ENCODE data around the gene RHEB.

Gene RHEB

GRCh38 chr7:151431768-151432311 is 87.9 kb downstream of the RHEB start:
- no peak for DNase-seq (ENCODE audit: low spot score)

- no peak for DNase-seq (ENCODE audit: low spot score)
These were observed 88.4 kb downstream of the RHEB start for GRCh38 chr7:151431281-151431767.

- DNase-seq (ENCODE audit: low spot score), result no peak
These were observed 89.1 kb downstream of the RHEB start for GRCh38 chr7:151430391-151431205.

DNA sequence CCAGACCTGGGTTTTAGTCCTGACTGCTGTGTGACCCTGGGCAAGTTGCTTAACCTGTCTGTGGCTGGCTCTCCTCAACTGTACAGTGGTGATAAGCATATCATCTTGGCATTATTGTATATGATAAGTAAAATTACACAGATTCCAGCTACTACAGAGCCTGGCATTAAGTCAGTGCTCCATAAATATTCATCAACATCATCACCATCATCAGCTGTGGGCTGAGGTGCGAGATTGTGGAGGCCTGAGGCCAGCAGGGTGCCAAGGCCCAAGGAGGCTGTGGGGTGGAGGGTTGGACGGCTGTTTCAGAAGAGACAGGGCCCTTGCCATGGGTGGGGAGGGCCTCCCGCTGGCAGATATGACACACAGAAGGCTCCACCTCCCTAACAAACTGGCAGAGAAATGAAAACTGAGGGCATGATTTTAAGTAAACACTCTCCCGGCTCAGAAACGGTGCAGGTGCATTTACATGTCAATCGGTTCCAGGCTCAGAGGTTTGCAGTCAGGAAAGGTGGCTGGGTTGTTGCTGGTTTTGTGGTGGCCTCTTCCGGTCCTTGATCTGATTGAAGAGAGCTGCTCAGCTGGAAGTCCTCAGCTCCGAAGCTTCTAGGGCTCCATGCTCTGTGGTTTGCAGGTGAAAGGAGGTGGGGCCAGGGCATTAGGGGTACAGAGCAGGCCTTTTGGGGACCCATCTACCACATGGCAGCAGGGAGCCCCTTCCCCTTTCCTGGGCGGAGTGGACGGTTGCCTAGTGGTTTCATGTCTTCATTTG is 89.9 kb downstream of the RHEB start:
- no peak for DNase-seq (ENCODE audit: low spot score)

DNA sequence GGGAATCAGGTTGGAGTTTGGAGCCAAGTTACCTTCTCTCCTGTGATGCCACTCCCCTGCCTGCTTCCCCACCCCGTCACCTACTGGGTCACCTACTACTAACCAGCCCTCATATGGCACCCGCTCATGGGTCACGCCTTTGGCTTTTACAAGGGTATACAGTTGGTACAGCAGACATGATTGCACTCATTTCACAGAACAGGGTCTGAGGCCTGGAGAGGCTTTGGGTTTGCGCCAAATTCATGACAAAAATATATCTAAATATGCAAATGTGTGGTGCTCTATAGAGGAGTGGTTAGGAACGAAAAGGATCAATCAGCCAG is 90.5 kb downstream of the RHEB start:
- DNase-seq (ENCODE audit: low spot score), result no peak

DNA sequence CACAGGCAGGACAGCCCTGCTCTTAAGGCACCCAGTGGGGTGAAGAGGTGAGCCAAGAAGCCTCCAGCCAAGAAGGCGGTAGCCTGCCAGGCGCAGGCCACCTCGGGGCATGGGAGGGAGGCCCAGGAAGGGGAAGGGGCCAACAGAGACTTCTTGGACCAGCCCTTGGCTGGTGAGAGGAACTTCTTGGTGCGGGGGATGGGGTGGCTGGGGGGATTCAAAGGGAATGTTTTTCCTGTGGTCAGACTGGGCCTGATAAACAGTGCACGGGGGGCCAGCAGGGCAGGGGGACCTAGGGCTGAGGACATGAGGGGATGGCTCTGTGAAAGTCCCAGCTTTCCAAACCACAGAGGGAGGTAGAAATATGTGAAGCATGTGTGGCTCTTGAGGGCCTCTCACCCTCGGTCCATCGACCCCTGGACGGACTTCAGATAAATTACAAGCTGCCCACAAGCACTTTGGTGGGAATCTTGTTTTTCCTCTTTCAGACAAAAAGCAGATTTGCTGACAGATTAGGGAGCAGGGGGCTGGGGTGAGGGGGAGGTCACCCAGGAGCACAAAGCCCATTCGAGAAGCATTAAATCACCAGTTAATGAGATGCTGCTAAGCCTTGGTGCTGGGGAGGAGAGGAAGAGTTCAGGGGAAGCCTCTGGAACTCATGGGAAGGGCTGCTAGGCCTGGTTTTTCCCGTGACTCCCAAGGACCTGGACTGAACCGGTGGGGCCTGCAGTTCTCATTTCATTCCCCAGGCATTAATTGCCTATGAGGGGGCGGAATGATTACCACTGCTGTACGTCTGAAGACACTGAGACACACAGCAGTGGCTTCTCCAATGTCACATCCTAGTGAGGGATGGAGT is 91.1 kb downstream of the RHEB start:
- DNase-seq (ENCODE audit: low spot score), result peak; percentile 48

GRCh38 chr7:151427705-151428377 is 91.9 kb downstream of the RHEB start:
- DNase-seq (ENCODE audit: low spot score), result no peak

DNA sequence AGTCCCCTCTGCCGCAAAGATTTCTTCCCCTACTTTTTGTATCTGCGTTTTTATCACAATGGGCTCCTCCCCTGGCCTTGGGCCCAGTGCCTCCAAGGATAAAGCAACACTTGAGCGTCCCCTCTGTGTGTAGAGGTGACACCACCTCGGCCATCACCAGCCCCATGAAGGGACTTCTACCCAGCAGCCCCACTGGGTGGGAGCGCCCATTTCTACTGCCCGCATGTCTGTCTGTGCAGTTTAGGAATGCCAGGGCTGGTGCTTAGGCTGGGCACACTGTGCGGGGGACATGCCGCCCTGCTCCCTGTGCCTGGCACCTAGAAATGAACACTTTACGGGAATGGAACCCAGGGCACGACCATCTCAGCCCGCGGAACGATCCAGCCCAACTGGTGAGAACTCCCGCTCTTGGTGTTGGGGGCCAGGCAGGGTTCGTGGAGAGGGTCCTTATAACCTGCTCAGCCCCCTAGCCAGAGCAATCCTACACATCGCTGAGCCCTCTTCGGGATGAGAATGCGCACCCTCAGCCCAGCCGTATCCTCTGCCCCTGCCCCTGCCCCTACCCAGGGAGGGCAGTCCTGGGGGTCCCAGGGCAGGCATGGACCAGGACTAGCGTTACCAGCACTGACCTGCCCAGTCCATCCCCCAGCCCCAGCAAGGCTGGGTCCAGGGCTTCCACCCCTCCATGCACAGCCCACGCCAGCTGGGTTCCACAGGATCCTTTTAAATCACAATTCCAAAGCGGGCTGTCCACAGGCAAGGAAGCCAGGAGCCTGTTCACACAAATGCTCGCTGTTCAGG is 92.6 kb downstream of the RHEB start:
- DNase-seq (ENCODE audit: low spot score), result no peak

- no peak for DNase-seq (ENCODE audit: low spot score)
These were observed 93.2 kb downstream of the RHEB start for GRCh38 chr7:151426441-151426903.

DNA sequence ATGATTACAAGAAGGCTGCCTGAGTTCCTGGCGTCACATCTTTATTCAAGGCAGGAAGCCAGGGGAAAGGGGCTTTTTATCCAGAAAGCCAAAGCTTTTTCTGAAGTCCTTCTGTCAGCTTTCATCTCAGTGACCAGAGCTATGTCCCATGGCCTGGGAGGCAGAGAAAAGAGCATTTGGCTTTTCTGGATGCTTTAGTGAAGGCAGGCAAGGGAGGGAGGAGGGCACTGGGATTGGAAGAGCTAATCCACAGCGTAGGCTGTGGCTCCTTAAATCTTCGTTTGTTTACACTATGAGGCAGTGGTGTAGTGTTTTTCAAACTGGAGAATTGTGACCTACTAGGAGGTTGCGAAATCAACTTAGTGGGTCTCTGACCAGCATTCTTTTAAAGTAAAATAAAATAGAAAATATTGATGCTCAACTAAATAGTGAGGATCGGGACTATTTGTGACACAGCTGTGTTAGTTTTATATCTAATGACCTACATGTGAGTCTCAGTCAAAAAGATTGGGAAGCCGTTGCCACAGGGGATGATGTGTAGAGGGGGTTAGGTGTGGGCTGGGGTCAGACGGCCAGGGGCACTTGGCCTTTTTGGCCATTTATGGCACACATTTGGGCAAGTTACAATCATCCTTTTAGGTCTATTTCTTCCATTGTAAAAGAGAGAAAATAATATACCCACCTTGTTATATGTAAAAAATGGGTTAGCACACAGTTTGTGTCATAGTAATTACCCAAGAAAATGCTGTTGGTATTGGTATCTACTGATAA is 93.8 kb downstream of the RHEB start:
- no peak for DNase-seq (ENCODE audit: low spot score)

DNA sequence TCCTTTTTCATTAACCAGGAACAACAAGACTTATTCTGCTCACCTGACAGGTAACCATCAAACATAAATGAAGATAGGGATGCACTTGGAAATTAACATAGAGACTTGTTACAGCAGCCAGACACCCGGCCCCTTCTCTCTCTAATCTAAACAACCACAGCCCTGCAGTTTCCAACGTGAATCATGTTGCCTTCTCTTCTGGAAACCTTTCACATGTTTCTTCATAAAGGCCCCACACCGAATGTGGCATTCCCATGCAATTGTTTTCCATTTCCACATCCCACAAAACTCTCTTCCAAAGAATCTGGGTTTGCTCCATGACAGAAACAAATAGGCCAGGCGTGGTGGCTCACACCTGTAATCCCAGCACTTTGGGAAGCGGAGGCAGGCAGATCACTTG is 94.9 kb downstream of the RHEB start:
- no peak for DNase-seq (ENCODE audit: low spot score)

DNA sequence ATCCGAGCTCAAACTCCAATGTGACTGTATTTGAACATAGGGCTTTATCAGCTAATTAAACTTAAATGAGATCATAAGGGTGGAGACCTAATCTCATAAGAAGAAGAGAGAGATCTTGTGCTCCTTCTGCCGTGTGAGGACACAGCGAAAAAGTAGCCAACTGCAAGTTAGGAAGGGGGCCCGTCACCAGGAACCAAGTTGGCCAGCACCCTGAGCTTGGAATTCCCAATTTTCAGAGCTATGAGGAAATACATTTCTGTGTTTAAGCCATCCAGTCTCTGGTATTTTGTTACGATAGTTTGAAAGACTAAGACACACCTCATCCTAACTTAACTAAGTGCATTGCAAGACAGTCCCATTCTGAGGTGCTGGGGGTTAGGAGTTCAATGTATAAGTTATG is 95.8 kb downstream of the RHEB start:
- DNase-seq (ENCODE audit: low spot score), result no peak

GRCh38 chr7:151423226-151423625 is 96.5 kb downstream of the RHEB start:
- no peak for DNase-seq (ENCODE audit: low spot score)

- no peak for DNase-seq (ENCODE audit: low spot score)
These were observed 97.5 kb downstream of the RHEB start for GRCh38 chr7:151422212-151422611.

DNA sequence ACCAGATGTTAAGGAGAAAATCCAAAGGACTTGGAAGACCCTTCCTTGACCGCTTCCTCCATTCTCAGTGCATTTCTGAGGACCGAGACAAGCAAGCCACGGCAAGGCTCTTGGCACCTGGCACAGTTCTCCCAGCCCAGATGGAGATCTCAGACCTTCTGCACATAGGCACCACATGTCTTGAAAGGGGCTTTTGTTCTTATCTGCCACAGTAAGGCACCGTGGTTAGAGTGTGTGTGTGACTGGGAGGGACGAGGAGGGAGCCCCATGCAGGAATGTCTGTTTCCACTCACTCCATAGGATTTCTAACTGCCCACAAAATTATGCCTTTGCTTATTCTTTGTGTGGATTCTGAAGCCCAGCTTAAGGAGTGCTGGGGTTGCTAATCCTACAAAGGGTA is 99.6 kb downstream of the RHEB start:
- no peak for DNase-seq (ENCODE audit: low spot score)

GRCh38 chr7:151416941-151417315 is 102.8 kb downstream of the RHEB start:
- DNase-seq (ENCODE audit: low spot score), result no peak

DNA sequence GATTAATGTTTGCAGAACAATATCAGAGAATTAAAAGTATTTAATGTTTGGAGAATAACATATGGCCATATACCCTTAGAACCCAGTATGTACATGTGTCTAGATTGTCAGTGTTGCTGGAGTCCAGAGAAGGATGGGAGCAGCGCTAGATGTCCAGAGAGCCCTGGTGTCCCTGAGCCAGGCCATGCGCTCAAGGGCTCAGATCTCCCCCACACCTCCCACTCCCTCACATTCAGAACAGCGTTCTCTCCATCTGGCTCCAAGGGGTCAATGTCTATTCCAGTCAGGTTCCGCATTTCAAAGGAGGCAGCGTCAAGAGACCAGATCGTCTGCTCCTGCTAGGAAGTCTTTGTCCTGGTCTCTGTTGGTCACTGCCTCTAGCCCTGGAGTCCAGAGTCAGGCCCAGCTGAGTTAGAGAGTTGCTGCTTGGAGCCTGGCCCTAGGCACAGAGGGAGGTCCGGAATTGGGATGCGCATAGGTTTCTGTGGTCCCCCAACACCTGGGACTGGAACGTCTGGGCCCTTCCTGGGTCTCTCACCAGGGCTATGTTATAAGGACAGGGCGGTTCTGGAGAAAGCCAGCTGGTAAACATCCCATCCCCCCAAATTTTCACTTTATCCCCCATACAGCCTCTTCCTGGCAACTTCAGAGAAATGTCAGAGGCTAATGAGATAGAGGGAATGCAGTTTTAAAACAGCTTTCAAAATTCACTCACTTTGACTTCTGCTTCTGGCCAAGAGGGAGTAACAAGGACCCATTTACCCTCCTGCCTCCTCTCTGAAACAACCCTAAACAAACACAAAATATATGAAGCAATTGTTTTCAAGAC is 103.4 kb downstream of the RHEB start:
- DNase-seq (ENCODE audit: low spot score), result no peak

Measured in Ammon's horn (tissue), 1 donor.